Measurements from ENCODE around the gene CFL1. TPM values are rescaled to one million over a fixed set of nuclear protein-coding genes. Genes with fewer than 3 reads are reported as not detected.

The CFL1 gene
- total RNA-seq, 2 experiments from 2014 or later: 1,357 to 1,424 TPM

- DNase-seq (no peak), ATAC-seq (ENCODE audit: low read depth) (no peak)
- Mint-ChIP-seq H3K4me3 (no peak overlapping the region), H3K9me3 (no peaks in the 10 kb centered on the region), H3K4me1 (peaks cover 10% of the 10 kb centered on the region), H3K36me3 (peaks cover 5% of the 10 kb centered on the region), H3K27me3 (no peaks in the 10 kb centered on the region), H3K27ac (no peak overlapping the region)
- POLR2A ChIA-PET: no interaction called here
Observed at GRCh38 chr11:65821107-65821506, 36.9 kb downstream of the CFL1 start.

GRCh38 chr11:65817835-65818680 is 39.9 kb downstream of the CFL1 start:
- Mint-ChIP-seq H3K4me1 (peaks cover 12% of the 10 kb centered on the region), H3K9me3 (no peaks in the 10 kb centered on the region), H3K27me3 (peaks cover 3% of the 10 kb centered on the region), H3K4me3 (peak overlapping the region; percentile 89), H3K36me3 (peaks cover 5% of the 10 kb centered on the region), H3K27ac (peak overlapping the region; percentile 83)
- peak; percentile 99 for DNase-seq
- peak; percentile 90 for ATAC-seq (ENCODE audit: low read depth)
- POLR2A ChIA-PET: interaction anchor here (0.6 to 4.1 kb wide), 12 partner anchors 15 to 743 kb away, joined by 3 to 20 read pairs (median 4); partner anchors contain the start of genes CCDC85B, KAT5 and SNX32

GRCh38 chr11:65817312-65817834 is 40.6 kb downstream of the CFL1 start:
- DNase-seq (no peak), ATAC-seq (ENCODE audit: low read depth) (no peak)
- Mint-ChIP-seq H3K9me3 (no peaks in the 10 kb centered on the region), H3K4me1 (peaks cover 12% of the 10 kb centered on the region), H3K4me3 (peak overlapping the region; percentile 89), H3K27me3 (peaks cover 3% of the 10 kb centered on the region), H3K36me3 (peaks cover 5% of the 10 kb centered on the region), H3K27ac (peak overlapping the region; percentile 83)
- POLR2A ChIA-PET: interaction anchor here (0.5 to 4.1 kb wide), 12 partner anchors 14 to 742 kb away, joined by 3 to 20 read pairs (median 4); partner anchors contain the start of genes CCDC85B and KAT5

GRCh38 chr11:65816696-65817095 is 41.3 kb downstream of the CFL1 start:
- Mint-ChIP-seq H3K36me3 (peaks cover 5% of the 10 kb centered on the region), H3K4me1 (peaks cover 12% of the 10 kb centered on the region), H3K4me3 (peak overlapping the region; percentile 89), H3K27me3 (peaks cover 3% of the 10 kb centered on the region), H3K9me3 (no peaks in the 10 kb centered on the region), H3K27ac (no peak overlapping the region)
- POLR2A ChIA-PET: interaction anchor here (0.7 to 4.1 kb wide), 7 partner anchors 19 to 687 kb away, joined by 3 to 20 read pairs (median 4); partner anchors contain the start of genes CCDC85B and KAT5
- ATAC-seq (ENCODE audit: low read depth): no peak
- DNase-seq: no peak

- ATAC-seq (ENCODE audit: low read depth): no peak
Observed at GRCh38 chr11:65814986-65815565, 42.9 kb downstream of the CFL1 start.

GRCh38 chr11:65814131-65814985 is 43.6 kb downstream of the CFL1 start:
- Mint-ChIP-seq H3K4me3 (no peak overlapping the region), H3K27me3 (peaks cover 9% of the 10 kb centered on the region), H3K27ac (no peak overlapping the region), H3K4me1 (peaks cover 18% of the 10 kb centered on the region), H3K36me3 (peaks cover 5% of the 10 kb centered on the region), H3K9me3 (no peaks in the 10 kb centered on the region)
- POLR2A ChIA-PET: no interaction called here
- ATAC-seq (ENCODE audit: low read depth) (no peak), DNase-seq (no peak)

More at GRCh38 chr11:65814986-65815565, 42.9 kb downstream of the CFL1 start:
- DNase-seq: no peak
- Mint-ChIP-seq H3K4me3 (no peak overlapping the region), H3K4me1 (peaks cover 16% of the 10 kb centered on the region), H3K9me3 (no peaks in the 10 kb centered on the region), H3K27ac (no peak overlapping the region), H3K27me3 (peaks cover 9% of the 10 kb centered on the region), H3K36me3 (peaks cover 5% of the 10 kb centered on the region)
- POLR2A ChIA-PET: interaction anchor here (4.1 kb wide), 1 partner anchor 103 kb away, joined by 20 read pairs; the partner anchor contains the start of gene KAT5

GRCh38 chr11:65811764-65812475 is 46.1 kb downstream of the CFL1 start:
- H3K4me3 Mint-ChIP-seq: no peak overlapping the region
- ATAC-seq (ENCODE audit: low read depth): no peak
- peaks cover 13% of the 10 kb centered on the region for H3K4me1 Mint-ChIP-seq
- DNase-seq: no peak
- POLR2A ChIA-PET: interaction anchor here (0.5 to 1.6 kb wide), 2 partner anchors 31 to 115 kb away, joined by 3 to 6 read pairs; partner anchors contain the start of gene AP5B1
- peaks cover 5% of the 10 kb centered on the region for H3K36me3 Mint-ChIP-seq
- no peak overlapping the region for H3K27ac Mint-ChIP-seq
- no peaks in the 10 kb centered on the region for H3K9me3 Mint-ChIP-seq
- peaks cover 20% of the 10 kb centered on the region for H3K27me3 Mint-ChIP-seq

GRCh38 chr11:65810046-65810868 is 47.7 kb downstream of the CFL1 start:
- no peak overlapping the region for H3K27ac Mint-ChIP-seq
- H3K4me3 Mint-ChIP-seq: no peak overlapping the region
- ATAC-seq (ENCODE audit: low read depth) (peak; percentile 74), DNase-seq (no peak)
- peaks cover 28% of the 10 kb centered on the region for H3K27me3 Mint-ChIP-seq
- POLR2A ChIA-PET: interaction anchor here (1.0 to 1.1 kb wide), 2 partner anchors 75 to 81 kb away, joined by 3 read pairs; partner anchors contain the start of gene CCDC85B
- peaks cover 9% of the 10 kb centered on the region for H3K4me1 Mint-ChIP-seq
- H3K36me3 Mint-ChIP-seq: no peaks in the 10 kb centered on the region
- H3K9me3 Mint-ChIP-seq: no peaks in the 10 kb centered on the region

GRCh38 chr11:65809496-65809895 is 48.5 kb downstream of the CFL1 start:
- no peaks in the 10 kb centered on the region for H3K36me3 Mint-ChIP-seq
- peaks cover 32% of the 10 kb centered on the region for H3K27me3 Mint-ChIP-seq
- ATAC-seq (ENCODE audit: low read depth) (no peak), DNase-seq (no peak)
- no peaks in the 10 kb centered on the region for H3K9me3 Mint-ChIP-seq
- H3K4me3 Mint-ChIP-seq: no peak overlapping the region
- peaks cover 10% of the 10 kb centered on the region for H3K4me1 Mint-ChIP-seq
- no peak overlapping the region for H3K27ac Mint-ChIP-seq
- POLR2A ChIA-PET: interaction anchor here (1.0 to 1.1 kb wide), 2 partner anchors 76 to 81 kb away, joined by 3 read pairs; partner anchors contain the start of gene CCDC85B

- H3K4me3 Mint-ChIP-seq: no peak overlapping the region
- no peak overlapping the region for H3K27ac Mint-ChIP-seq
- POLR2A ChIA-PET: interaction anchor here (0.6 to 1.5 kb wide), 3 partner anchors 10 to 82 kb away, joined by 3 to 4 read pairs (median 3); partner anchors contain the start of gene CCDC85B
- H3K27me3 Mint-ChIP-seq: peaks cover 36% of the 10 kb centered on the region
- ATAC-seq (ENCODE audit: low read depth) (no peak), DNase-seq (no peak)
- peaks cover 10% of the 10 kb centered on the region for H3K4me1 Mint-ChIP-seq
- H3K36me3 Mint-ChIP-seq: no peaks in the 10 kb centered on the region
- no peaks in the 10 kb centered on the region for H3K9me3 Mint-ChIP-seq
Observed at GRCh38 chr11:65808744-65809341, 49.1 kb downstream of the CFL1 start.

GRCh38 chr11:65806979-65807378 is 51.0 kb downstream of the CFL1 start:
- Mint-ChIP-seq H3K36me3 (no peaks in the 10 kb centered on the region), H3K4me3 (no peak overlapping the region), H3K27me3 (peaks cover 44% of the 10 kb centered on the region), H3K27ac (no peak overlapping the region), H3K9me3 (no peaks in the 10 kb centered on the region), H3K4me1 (peaks cover 10% of the 10 kb centered on the region)
- POLR2A ChIA-PET: interaction anchor here (0.7 to 1.5 kb wide), 5 partner anchors 8 to 184 kb away, joined by 3 to 5 read pairs (median 4); no protein-coding TSS in a partner anchor
- DNase-seq (no peak), ATAC-seq (ENCODE audit: low read depth) (no peak)
